Ishikawa (cell line): Measurements from ENCODE around the gene ATP5F1D.

Experiments
- CEBPB ChIP-seq: IDR thresholded peaks from 2 replicates; pipeline ENCODE4 v1.6.1; 2012
- EP300 ChIP-seq: IDR thresholded peaks from 2 replicates; pipeline ENCODE4 v1.6.1; 2012; ENCODE audit warnings: borderline replicate concordance
- FOXM1 ChIP-seq: IDR thresholded peaks from 2 replicates; pipeline ENCODE4 v1.6.1; 2012; ENCODE audit warnings: low read depth, borderline replicate concordance
- MAX ChIP-seq: IDR thresholded peaks from 2 replicates; pipeline ENCODE4 v1.6.1; 2012
- NFIC ChIP-seq: IDR thresholded peaks from 2 replicates; pipeline ENCODE4 v1.6.1; 2012
- REST ChIP-seq: IDR thresholded peaks from 2 replicates; pipeline ENCODE4 v1.6.1; 2012; ENCODE audit warnings: low read depth, mild to moderate bottlenecking
- TAF1 ChIP-seq: IDR thresholded peaks from 2 replicates; pipeline ENCODE4 v1.6.1; 2012; ENCODE audit warnings: low read depth, mild to moderate bottlenecking
- TEAD4 ChIP-seq: IDR thresholded peaks from 2 replicates; pipeline ENCODE4 v1.6.1; 2012
- USF1 ChIP-seq: IDR thresholded peaks from 2 replicates; pipeline ENCODE4 v1.6.1; 2012

GRCh38 chr19:1249298-1249989 lies 7.9 kb downstream of the ATP5F1D start:
- TF ChIP-seq REST, result no peak
- no peak for TF ChIP-seq NFIC
- TF ChIP-seq EP300, result no peak
- no peak for TF ChIP-seq CEBPB
- TF ChIP-seq TAF1, result 0 out of 2 replicates have a peak, but pooled peaks have one; percentile 35
- no peak for TF ChIP-seq FOXM1
- no peak for TF ChIP-seq TEAD4
- peak; percentile 90 for TF ChIP-seq MAX
- peak; percentile 76 for TF ChIP-seq USF1
